Measurements from ENCODE around the gene ASB18.

DNA sequence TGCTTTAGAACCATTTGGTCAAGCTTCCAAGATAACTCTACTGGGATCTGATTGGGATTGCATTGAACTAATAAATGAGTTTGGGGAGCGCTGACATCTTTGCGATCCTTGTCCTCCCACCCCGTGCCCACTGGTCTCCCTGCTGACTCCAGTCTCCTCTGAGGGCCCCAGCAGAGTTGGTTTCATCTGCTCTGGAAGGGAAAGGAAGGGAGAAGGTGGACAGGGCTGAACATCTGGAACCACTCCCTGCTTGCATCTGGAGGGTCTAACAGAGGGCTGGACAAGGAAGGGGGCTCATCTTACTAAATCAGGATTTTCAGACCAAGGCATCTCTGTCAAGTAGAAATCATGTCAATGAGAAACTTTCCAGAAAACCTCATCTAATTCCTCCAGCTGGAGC lies 108.8 kb downstream of the ASB18 start:
- TF ChIP-seq RCOR1 (IDR thresholded peaks at IDR 0.05; ENCODE audit: insufficient replicate concordance, low read length): no peak
- TF ChIP-seq, protein P1, sequence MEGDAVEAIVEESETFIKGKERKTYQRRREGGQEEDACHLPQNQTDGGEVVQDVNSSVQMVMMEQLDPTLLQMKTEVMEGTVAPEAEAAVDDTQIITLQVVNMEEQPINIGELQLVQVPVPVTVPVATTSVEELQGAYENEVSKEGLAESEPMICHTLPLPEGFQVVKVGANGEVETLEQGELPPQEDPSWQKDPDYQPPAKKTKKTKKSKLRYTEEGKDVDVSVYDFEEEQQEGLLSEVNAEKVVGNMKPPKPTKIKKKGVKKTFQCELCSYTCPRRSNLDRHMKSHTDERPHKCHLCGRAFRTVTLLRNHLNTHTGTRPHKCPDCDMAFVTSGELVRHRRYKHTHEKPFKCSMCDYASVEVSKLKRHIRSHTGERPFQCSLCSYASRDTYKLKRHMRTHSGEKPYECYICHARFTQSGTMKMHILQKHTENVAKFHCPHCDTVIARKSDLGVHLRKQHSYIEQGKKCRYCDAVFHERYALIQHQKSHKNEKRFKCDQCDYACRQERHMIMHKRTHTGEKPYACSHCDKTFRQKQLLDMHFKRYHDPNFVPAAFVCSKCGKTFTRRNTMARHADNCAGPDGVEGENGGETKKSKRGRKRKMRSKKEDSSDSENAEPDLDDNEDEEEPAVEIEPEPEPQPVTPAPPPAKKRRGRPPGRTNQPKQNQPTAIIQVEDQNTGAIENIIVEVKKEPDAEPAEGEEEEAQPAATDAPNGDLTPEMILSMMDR (conservative IDR thresholded peaks at IDR 0.05; ENCODE audit: low read depth, low read length): no peak
- no peak for TF ChIP-seq BHLHE40 (IDR thresholded peaks at IDR 0.05; ENCODE audit: low read depth, low read length)
- no peak for TF ChIP-seq CHD1 (IDR thresholded peaks at IDR 0.05; ENCODE audit: low read depth, low read length)
- no peak for TF ChIP-seq MXI1 (IDR thresholded peaks at IDR 0.05; ENCODE audit: borderline replicate concordance, low read depth, low read length)
- no peak for TF ChIP-seq SMC3 (IDR thresholded peaks at IDR 0.05; ENCODE audit: low read depth, low read length)
- TF ChIP-seq MAFK (IDR thresholded peaks at IDR 0.05; ENCODE audit: low read depth, low read length): no peak
- no peak for TF ChIP-seq RFX5 (IDR thresholded peaks at IDR 0.05; ENCODE audit: low read depth, low read length)
- TF ChIP-seq, protein P2, sequence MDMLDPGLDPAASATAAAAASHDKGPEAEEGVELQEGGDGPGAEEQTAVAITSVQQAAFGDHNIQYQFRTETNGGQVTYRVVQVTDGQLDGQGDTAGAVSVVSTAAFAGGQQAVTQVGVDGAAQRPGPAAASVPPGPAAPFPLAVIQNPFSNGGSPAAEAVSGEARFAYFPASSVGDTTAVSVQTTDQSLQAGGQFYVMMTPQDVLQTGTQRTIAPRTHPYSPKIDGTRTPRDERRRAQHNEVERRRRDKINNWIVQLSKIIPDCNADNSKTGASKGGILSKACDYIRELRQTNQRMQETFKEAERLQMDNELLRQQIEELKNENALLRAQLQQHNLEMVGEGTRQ (IDR thresholded peaks at IDR 0.05; ENCODE audit: low read depth, low read length): no peak
- no peak for TF ChIP-seq RAD21 (IDR thresholded peaks at IDR 0.05; ENCODE audit: low read length)
- no peak for TF ChIP-seq POLR2A (IDR thresholded peaks at IDR 0.05; ENCODE audit: low read depth, low read length)
- no peak for TF ChIP-seq FOS (IDR thresholded peaks at IDR 0.05; ENCODE audit: low read depth, low read length)
